Measurements from ENCODE around the gene TTC14.
"Not testable (repeated sequence)": the region's sequence is repeated elsewhere in the genome, so short reads cannot be mapped to it uniquely, and the experiment has no call there.

The TTC14 gene

GRCh38 chr3:180601688-180602666, at the start of gene TTC14:
TTC14 (plus strand) TSS chr3:180602163; CDS start chr3:180602262, 99 bp downstream.
- DNase-seq, result peak; percentile 82 to 86 (median 82)

DNA sequence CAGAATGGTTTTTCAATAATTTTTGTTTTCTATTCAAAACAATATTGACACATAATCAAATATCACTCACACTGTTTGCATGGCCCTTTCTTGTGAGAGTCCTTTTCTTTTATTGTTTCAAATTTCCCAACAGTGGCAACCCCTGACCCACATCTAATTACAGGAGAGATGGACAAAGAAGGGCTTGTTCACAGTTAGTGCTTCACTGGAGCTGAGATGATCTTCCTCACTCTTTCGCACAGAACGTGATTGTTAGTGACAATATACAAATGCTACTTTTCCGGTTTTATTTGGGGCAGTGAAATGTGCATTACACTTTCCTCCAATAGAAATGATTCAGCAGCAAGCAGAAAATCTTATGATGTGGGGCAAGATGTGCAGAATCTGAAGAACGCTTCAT, 38.6 kb upstream of the TTC14 start:
- no peak for DNase-seq

DNA sequence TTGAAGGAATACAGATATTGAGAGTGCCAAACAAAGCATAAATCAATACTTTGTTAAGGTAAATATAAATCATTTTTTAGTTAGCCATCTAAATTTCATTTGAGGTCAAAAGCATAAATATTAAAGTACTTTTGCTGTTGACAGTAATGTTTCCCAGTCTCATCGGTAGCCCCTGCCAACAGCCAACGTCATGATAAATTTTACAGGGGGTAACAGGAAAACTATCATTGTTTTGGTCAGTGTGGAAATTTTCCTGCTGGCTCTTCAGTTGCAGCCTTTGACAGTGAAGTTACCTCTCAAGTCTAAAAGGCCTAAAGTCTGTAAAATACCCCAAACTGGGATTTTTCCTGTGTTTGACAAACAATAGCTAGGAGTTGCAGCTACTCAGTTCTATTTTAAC, 37.3 kb upstream of the TTC14 start:
- no peak for DNase-seq

DNA sequence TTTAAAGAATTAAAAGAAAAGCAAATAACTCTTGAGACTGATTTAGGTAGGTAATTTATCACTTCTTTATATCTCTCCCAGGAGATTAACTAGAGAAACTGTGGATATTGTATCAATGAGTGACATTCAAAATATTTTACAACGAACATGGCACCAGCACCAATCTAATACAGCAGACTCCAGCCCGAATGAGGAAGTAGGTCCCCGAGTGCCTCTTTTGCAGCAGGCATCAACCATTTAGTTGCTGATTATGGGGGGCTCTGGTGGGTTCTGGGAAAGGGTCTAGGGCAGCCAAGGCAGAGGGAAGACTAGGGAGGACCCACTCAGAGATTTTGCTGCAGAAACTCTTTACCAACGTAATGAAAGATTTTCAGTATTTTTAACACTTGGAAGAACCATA, 31.7 kb upstream of the TTC14 start:
- no peak for DNase-seq

DNA sequence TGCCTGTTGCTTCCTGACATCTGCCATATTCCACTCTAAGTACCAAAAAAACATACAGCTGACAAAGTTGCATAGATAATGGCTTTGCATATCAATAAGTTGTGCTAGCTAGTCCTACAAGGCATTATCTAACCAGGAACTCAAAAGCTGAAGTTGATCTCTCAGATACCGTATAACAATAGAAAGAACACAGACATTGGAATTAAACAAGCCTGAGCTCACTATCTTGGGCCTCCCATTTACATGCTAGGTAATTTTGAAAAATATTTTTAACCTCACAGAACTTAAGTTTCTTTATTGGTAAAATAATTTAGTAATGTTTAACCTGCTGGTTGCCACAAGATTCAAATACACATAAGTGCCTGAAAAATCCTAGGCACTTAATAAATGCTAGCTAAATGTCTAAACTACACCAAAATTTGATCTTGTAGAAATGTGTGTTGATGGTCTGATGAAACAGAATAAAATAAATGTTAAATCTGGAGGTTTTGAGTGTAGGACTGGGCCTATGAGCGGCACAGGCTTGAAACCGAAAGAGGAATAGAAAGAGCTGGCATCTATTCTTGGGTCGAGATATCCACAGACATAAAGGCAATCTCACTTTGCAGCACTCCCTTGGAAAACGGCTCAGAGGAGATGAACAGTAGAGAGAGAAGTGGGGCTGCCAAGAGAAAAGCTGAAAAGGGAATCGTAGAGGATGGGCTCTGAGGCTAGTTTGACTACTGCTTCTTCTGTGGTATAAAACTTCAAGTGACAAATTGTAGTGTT, 29.9 kb upstream of the TTC14 start:
- no peak for DNase-seq

DNA sequence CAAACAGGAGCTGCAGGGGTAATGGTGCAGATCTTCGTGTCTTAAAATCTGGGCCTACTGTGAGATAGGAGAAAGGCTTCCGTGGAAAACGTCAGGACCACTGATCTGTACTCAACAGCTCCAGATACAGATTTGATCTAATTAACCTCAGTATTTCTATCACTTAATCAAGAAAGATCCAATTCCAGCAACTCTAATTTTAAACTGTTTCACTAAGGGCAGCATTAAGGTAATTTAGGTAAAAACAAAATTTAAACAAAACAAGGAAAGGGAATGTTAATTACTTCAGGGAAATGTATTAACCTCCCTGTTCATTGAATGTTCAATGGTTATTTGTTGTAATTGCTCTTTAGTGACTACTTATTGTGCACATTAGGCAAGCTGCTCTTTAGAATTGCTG, 26.4 kb upstream of the TTC14 start:
- DNase-seq, result no peak

DNA sequence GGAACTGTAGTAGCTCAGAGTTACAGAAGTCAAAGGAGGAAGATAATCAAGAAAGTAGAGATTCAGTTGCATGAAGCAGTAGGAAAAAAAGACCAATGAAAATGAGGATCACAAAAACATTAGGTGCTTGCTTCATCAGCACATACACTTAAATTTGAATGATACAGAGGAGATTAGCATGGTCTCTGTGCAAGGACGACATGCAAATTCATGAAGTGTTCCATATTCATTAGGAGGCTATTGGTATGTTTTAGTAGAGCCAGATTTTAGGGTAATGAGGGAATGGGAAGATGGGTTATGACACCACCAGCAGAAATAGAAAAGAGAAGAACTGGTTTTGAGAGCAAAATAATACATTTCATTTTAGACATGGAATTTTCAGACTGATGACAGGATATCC, 21.0 kb upstream of the TTC14 start:
- no peak for DNase-seq

- DNase-seq, result no peak
Measured at GRCh38 chr3:180590396-180590795, 11.6 kb upstream of the TTC14 start.

- DNase-seq, result not testable (repeated sequence)
Measured at GRCh38 chr3:180593631-180594030, 8.3 kb upstream of the TTC14 start.

- no peak for DNase-seq
Measured at GRCh38 chr3:180594631-180595558, 7.1 kb upstream of the TTC14 start.

GRCh38 chr3:180595559-180595935, 6.4 kb upstream of the TTC14 start:
- no peak for DNase-seq

- DNase-seq, result no peak
Measured at GRCh38 chr3:180600473-180600872, 1.5 kb upstream of the TTC14 start.

DNA sequence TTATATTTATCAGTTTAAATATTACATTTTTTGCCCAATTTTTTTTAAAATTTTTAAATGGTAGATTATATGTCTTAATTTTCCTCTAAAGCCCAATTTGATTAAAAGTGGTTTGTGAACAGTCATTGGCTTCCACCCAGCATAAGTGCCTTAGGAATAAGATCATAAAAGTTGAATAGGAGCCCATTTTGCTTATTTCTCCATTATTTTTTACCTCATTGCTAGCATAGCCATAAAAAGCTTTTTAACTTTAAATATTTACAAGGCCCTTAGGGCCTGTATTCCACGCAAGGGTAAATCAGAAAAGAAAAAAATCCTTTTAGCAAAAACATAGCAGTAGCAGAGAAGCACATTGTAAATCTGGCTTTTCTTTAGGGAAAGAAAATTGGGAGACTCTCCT, 9.0 kb downstream of the TTC14 start:
- no peak for DNase-seq

DNA sequence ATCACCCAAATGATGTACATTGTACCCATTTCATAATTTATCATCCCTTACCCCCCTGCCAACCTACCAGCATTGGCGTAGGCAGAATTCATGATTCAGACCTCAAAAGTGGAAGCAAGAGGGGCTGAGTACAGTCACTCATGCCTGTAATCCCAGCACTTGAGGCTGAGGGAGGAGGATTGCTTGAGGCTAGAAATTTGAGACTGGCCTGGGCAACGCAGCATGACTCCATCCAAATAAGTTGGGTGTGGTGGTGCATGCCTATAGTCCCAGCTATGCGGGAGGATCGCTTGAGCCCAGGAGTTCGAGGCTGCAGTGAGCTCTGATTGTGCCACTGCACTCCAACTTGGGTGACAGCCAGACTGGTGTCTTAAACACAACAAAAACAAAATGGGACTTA, 10.4 kb downstream of the TTC14 start:
- DNase-seq, result no peak

- DNase-seq, result no peak
Measured at GRCh38 chr3:180615954-180616353, 14.0 kb downstream of the TTC14 start.

GRCh38 chr3:180617049-180617448, 15.1 kb downstream of the TTC14 start:
- no peak for DNase-seq

- not testable (repeated sequence) for DNase-seq
Measured at GRCh38 chr3:180618563-180618962, 16.6 kb downstream of the TTC14 start.

DNA sequence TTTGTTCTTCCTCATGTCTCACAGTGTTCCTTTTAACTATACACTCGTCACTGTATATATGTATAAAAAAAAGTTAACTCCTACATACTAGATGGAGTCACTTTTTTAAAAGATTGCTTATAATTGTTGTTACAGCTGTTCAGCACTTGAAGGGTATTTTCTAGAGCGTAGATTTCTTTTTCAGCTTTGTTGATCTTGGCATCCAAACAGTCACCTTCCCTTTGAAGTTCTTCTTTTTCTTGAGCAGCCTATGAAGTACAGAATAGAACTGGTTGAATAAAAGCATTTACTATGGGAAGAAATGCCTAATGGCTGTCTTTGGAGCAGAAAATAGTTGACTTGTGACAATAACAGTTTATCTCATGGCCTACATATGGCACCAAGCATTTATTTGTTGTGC, 17.8 kb downstream of the TTC14 start:
- DNase-seq, result no peak

DNA sequence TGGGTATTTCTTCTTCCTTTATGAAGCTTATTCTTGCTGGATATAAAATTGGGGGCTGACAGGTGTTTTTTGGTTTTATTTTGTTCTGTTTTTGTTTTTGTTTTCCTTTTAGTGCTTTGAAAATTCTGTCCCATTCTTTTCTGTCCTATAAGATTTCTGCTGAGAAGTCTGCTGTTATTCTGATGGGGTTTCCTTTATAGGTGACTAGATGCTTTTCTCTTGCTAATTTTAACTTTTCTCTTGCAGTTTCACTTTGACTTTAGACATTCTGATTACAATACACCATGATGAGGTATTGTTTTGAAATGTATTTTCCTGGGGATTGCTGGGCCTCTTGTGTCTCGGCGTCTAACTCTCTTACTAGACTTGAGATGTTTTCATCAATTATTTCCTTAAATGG, 22.8 kb downstream of the TTC14 start:
- DNase-seq, result no peak

- no peak for DNase-seq
Measured at GRCh38 chr3:180626844-180627243, 24.9 kb downstream of the TTC14 start.

DNA sequence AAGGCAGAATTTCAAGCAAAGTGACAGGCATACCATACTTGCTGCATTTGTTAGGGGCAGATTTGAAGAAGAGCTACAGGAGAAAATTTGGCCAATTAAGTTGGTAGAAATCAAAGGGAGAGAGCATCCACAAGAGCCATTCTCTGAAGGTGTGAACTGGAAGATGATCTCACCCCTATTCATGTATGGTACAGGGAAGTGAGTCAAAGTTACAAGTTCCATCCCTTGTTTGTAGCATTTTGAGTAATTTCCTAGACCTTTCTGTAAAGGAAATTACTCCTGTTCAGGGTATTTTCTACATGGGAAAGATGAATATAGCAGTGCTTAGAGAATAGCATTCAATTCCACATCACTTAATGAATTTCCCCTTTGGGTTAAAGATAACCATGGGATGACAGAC, 28.4 kb downstream of the TTC14 start:
- DNase-seq, result no peak

GRCh38 chr3:180631317-180631716, 29.4 kb downstream of the TTC14 start:
- no peak for DNase-seq

- no peak for DNase-seq
Measured at GRCh38 chr3:180633722-180634121, 31.8 kb downstream of the TTC14 start.

Data from activated CD4-positive, CD25-positive, alpha-beta regulatory T cell (primary cell).